ENCODE data around the gene SH3BP5L. TPM values are rescaled to one million over a fixed set of nuclear protein-coding genes. Genes with fewer than 3 reads are reported as not detected.

The SH3BP5L gene
- total and polyA plus RNA-seq, 2 of the 13 experiments (the other 11 are each of a cell fraction or from before 2014, with no cell fraction given) = 10.3 to 14.9 TPM

- TF ChIP-seq ZFP62 (CRISPR knock-in tag; IDR thresholded peaks at IDR 0.05) (no peak), HMGXB4 (CRISPR knock-in tag; IDR thresholded peaks at IDR 0.05; ENCODE audit: borderline replicate concordance in 1 of 2, low read depth in 1 of 2) (no peak), HINFP (CRISPR knock-in tag; IDR thresholded peaks at IDR 0.05; ENCODE audit: low read depth) (no peak), ZNF264 (CRISPR knock-in tag; IDR thresholded peaks at IDR 0.05) (peak; percentile 79; the same call in 1 of the 2 replicates), JARID2 (CRISPR knock-in tag; IDR thresholded peaks at IDR 0.05; ENCODE audit: insufficient replicate concordance) (no peak), PRDM15 (CRISPR knock-in tag; IDR thresholded peaks at IDR 0.05) (no peak), MTF2 (CRISPR knock-in tag; IDR thresholded peaks at IDR 0.05; ENCODE audit: borderline replicate concordance) (no peak), ZNF124 (CRISPR knock-in tag; IDR thresholded peaks at IDR 0.05) (no peak), THAP8 (CRISPR knock-in tag; IDR thresholded peaks at IDR 0.05; ENCODE audit: borderline replicate concordance) (no peak), ZMYM3 (CRISPR knock-in tag; IDR thresholded peaks at IDR 0.05) (no peak), ZBTB38 (CRISPR knock-in tag; IDR thresholded peaks at IDR 0.05) (no peak; the same call in 1 of the 2 replicates), SKI (IDR thresholded peaks at IDR 0.05; ENCODE audit: partially characterized antibody) (peak; percentile 60), ZNF292 (CRISPR knock-in tag; IDR thresholded peaks at IDR 0.05; ENCODE audit: borderline replicate concordance, low read depth) (peak; percentile 52; the same call in 1 of the 2 replicates), ZNF441 (CRISPR knock-in tag; IDR thresholded peaks at IDR 0.05; ENCODE audit: borderline replicate concordance) (peak; percentile 28; the same call in 1 of the 2 replicates), KDM3A (CRISPR knock-in tag; IDR thresholded peaks at IDR 0.05; ENCODE audit: low read depth) (peak; percentile 5; the same call in 1 of the 2 replicates), IKZF5 (CRISPR knock-in tag; IDR thresholded peaks at IDR 0.05) (no peak), TARDBP (CRISPR knock-in tag; IDR thresholded peaks at IDR 0.05) (no peak), MBNL3 (CRISPR knock-in tag; conservative IDR thresholded peaks at IDR 0.05) (no peak), ETV5 (CRISPR knock-in tag; IDR thresholded peaks at IDR 0.05; ENCODE audit: borderline replicate concordance) (peak; percentile 55; the same call in 1 of the 2 replicates), SNAPC2 (CRISPR knock-in tag; IDR thresholded peaks at IDR 0.05) (0 out of 2 replicates have a peak, but pooled peaks have one; percentile 38), SMAD3 (CRISPR knock-in tag; IDR thresholded peaks at IDR 0.05) (0 out of 2 replicates have a peak, but pooled peaks have one; percentile 21)
Measured at GRCh38 chr1:248837781-248838356, 12.2 kb upstream of the SH3BP5L start, which contains the start of gene ZNF672 (continued).
